ENCODE data around the gene CSN2. TPM values are rescaled to one million over a fixed set of nuclear protein-coding genes. Genes with fewer than 3 reads are reported as not detected.

Gene CSN2
- total and polyA plus RNA-seq, 3 donors from 2014 or later, result not detected

GRCh38 chr4:69977582-69977981, 12.1 kb upstream of the CSN2 start:
- Histone ChIP-seq H3K4me1 (no peaks in the 10 kb centered on the region), H3K9me3 (no peaks in the 10 kb centered on the region), H3K36me3 (ENCODE audit: low read depth, missing control alignments) (no peaks in the 10 kb centered on the region), H3K27ac (no peak overlapping the region), H3K4me3 (no peak overlapping the region), H3K27me3 (no peaks in the 10 kb centered on the region)
- intact Hi-C loops (cut with DNase I; ENCODE audit: low total_unique reads), result no loop called here
- no peak for TF ChIP-seq POLR2A (IDR thresholded peaks at IDR 0.05)
- no peak for TF ChIP-seq CTCF (IDR thresholded peaks at IDR 0.05)
- no peak for DNase-seq

- no peaks in the 10 kb centered on the region for H3K9me3 ChIP-seq
- no peak for DNase-seq
- no peaks in the 10 kb centered on the region for H3K27me3 ChIP-seq
- H3K4me1 ChIP-seq, result no peaks in the 10 kb centered on the region
- no peak overlapping the region for H3K27ac ChIP-seq
- H3K36me3 ChIP-seq (ENCODE audit: low read depth, missing control alignments), result no peaks in the 10 kb centered on the region
- intact Hi-C loops (cut with DNase I; ENCODE audit: low total_unique reads), result no loop called here
- TF ChIP-seq CTCF (IDR thresholded peaks at IDR 0.05), result no peak
- TF ChIP-seq POLR2A (IDR thresholded peaks at IDR 0.05), result no peak
- 54 to 57% methylated on average over 1 of the region's 1 CpG for WGBS, 2 donors
- no peak overlapping the region for H3K4me3 ChIP-seq
Measured at GRCh38 chr4:69974631-69975030, 9.1 kb upstream of the CSN2 start.

- WGBS, 2 donors, result 75 to 78% methylated on average over 1 of the region's 1 CpG
- intact Hi-C loops (cut with DNase I; ENCODE audit: low total_unique reads), result no loop called here
Measured at GRCh38 chr4:69970071-69970470, 4.5 kb upstream of the CSN2 start.

GRCh38 chr4:69957209-69957608, 8.3 kb downstream of the CSN2 start:
- no peak for DNase-seq
- Histone ChIP-seq H3K4me3 (no peak overlapping the region), H3K27me3 (no peaks in the 10 kb centered on the region), H3K4me1 (no peaks in the 10 kb centered on the region), H3K9me3 (no peaks in the 10 kb centered on the region), H3K36me3 (ENCODE audit: low read depth, missing control alignments) (no peaks in the 10 kb centered on the region), H3K27ac (no peak overlapping the region)
- TF ChIP-seq CTCF (IDR thresholded peaks at IDR 0.05) (no peak), POLR2A (IDR thresholded peaks at IDR 0.05) (no peak)
- WGBS, 2 donors, result 83 to 100% methylated on average over 1 of the region's 1 CpG
- intact Hi-C loops (cut with DNase I; ENCODE audit: low total_unique reads), result no loop called here

More at GRCh38 chr4:69970071-69970470, 4.5 kb upstream of the CSN2 start:
- no peaks in the 10 kb centered on the region for H3K9me3 ChIP-seq
- H3K36me3 ChIP-seq (ENCODE audit: low read depth, missing control alignments), result no peaks in the 10 kb centered on the region
- H3K4me1 ChIP-seq, result no peaks in the 10 kb centered on the region
- H3K27me3 ChIP-seq, result no peaks in the 10 kb centered on the region
- no peak overlapping the region for H3K27ac ChIP-seq
- no peak for DNase-seq
- no peak overlapping the region for H3K4me3 ChIP-seq
- TF ChIP-seq CTCF (IDR thresholded peaks at IDR 0.05) (no peak), POLR2A (IDR thresholded peaks at IDR 0.05) (no peak)

- Histone ChIP-seq H3K4me1 (no peaks in the 10 kb centered on the region), H3K27ac (no peak overlapping the region), H3K27me3 (no peaks in the 10 kb centered on the region), H3K4me3 (no peak overlapping the region), H3K9me3 (no peaks in the 10 kb centered on the region), H3K36me3 (ENCODE audit: low read depth, missing control alignments) (no peaks in the 10 kb centered on the region)
- TF ChIP-seq CTCF (IDR thresholded peaks at IDR 0.05) (no peak), POLR2A (IDR thresholded peaks at IDR 0.05) (no peak)
- no peak for DNase-seq
- WGBS, 2 donors, result 87 to 90% methylated on average over 3 of the region's 3 CpGs
- intact Hi-C loops (cut with DNase I; ENCODE audit: low total_unique reads), result no loop called here
Measured at GRCh38 chr4:69951602-69952001, 13.9 kb downstream of the CSN2 start.
